PC-9 (cell line): ENCODE measurements around the gene NTS.

Experiments used
- CTCF ChIP-seq: fragments of 200-600 bp; sonication (generic); conservative IDR thresholded peaks from 2 replicates; pipeline ENCODE4 v1.6.1; 2017; ENCODE audit warnings: mixed run types, antibody characterized with exemption, mild to moderate bottlenecking, moderate library complexity
- EZH2 ChIP-seq: fragments of 200-600 bp; sonication (generic); IDR thresholded peaks from 2 replicates; pipeline ENCODE4 v1.8.0; 2017; ENCODE audit warnings: antibody characterized with exemption, low read depth

DNA sequence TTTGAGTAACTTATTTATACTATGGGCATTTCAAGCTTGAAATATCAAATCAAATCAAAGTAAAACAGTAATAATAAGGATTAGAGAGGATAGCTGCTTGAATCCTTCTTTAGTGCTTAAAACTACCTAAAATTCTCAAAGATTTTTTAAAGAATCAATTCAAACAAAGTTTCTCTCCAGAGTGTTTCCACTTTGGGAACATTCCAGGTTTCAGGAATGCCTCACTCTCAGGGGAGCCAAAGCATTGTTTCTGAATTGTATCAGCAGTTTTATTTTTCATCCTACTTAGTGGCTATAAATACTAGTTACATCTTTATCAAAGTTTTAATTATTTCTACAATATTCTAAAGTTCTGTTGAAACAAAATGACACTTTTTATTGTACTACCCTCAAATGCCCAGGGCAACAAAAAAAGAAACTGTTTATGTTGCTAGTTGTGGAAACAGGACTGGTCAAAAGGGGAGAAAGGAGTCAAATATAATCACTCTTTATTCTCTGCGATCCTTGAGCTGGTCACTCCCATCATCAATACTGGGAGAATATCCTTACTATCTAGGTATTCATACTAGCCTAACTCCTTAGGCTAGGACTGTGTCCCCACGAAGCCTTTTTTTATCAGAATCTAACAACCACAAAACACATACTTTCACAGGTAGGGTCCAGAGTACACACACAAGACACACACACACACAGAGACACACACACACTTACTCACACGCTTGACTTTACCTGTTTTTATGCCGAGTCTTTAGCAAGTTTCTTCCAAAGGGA is 38.5 kb upstream of the NTS start:
- TF ChIP-seq CTCF (no peak), EZH2 (no peak)
